Measurements from ENCODE around the gene TRIM46. TPM values are rescaled to one million over a fixed set of nuclear protein-coding genes. Genes with fewer than 3 reads are reported as not detected.
"Not testable (repeated sequence)": the region's sequence is repeated elsewhere in the genome, so short reads cannot be mapped to it uniquely, and the experiment has no call there.

TRIM46 gene
- total RNA-seq, 1 experiment from 2014 or later = 3.8 TPM

- DNase-seq (ENCODE audit: low read depth, low spot score) (no peak), ATAC-seq (no peak)
- CTCF ChIA-PET = no interaction called here
- H3K27me3 ChIP-seq (ENCODE audit: control insufficient read depth, insufficient read depth, low read length) = no peaks in the 10 kb centered on the region
- BruUV-seq (replicated peaks) = no TSS peak
- in situ Hi-C loops (cut with HindIII; ENCODE audit: low pct_unique_long_range_greater_than_20kb, low sequenced_read_pairs) (no loop called here), intact Hi-C loops (cut with micrococcal nuclease; ENCODE audit: unreplicated experiment) (no loop called here)
- POLR2A ChIA-PET = interaction anchor here (1.2 kb wide), 1 partner anchor 14 kb away, joined by 5 read pairs; no protein-coding TSS in a partner anchor
- H3K27ac ChIP-seq (ENCODE audit: low read length) = no peak overlapping the region
- no peaks in the 10 kb centered on the region for H3K9me3 ChIP-seq (ENCODE audit: control insufficient read depth, insufficient read depth, low read depth, low read length)
- TF ChIP-seq, protein P1, sequence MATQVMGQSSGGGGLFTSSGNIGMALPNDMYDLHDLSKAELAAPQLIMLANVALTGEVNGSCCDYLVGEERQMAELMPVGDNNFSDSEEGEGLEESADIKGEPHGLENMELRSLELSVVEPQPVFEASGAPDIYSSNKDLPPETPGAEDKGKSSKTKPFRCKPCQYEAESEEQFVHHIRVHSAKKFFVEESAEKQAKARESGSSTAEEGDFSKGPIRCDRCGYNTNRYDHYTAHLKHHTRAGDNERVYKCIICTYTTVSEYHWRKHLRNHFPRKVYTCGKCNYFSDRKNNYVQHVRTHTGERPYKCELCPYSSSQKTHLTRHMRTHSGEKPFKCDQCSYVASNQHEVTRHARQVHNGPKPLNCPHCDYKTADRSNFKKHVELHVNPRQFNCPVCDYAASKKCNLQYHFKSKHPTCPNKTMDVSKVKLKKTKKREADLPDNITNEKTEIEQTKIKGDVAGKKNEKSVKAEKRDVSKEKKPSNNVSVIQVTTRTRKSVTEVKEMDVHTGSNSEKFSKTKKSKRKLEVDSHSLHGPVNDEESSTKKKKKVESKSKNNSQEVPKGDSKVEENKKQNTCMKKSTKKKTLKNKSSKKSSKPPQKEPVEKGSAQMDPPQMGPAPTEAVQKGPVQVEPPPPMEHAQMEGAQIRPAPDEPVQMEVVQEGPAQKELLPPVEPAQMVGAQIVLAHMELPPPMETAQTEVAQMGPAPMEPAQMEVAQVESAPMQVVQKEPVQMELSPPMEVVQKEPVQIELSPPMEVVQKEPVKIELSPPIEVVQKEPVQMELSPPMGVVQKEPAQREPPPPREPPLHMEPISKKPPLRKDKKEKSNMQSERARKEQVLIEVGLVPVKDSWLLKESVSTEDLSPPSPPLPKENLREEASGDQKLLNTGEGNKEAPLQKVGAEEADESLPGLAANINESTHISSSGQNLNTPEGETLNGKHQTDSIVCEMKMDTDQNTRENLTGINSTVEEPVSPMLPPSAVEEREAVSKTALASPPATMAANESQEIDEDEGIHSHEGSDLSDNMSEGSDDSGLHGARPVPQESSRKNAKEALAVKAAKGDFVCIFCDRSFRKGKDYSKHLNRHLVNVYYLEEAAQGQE (IDR thresholded peaks at IDR 0.05; ENCODE audit: insufficient read depth in 1 of 2, low read depth in 2 of 2, low read length in 1 of 2) = no peak
- TF ChIP-seq POLR2AphosphoS5 (IDR thresholded peaks at IDR 0.05; ENCODE audit: low read depth, low read length) (no peak), TCF7L2 (IDR thresholded peaks at IDR 0.05; ENCODE audit: low read depth, low read length) (no peak), SIN3A (IDR thresholded peaks at IDR 0.05; ENCODE audit: borderline replicate concordance, insufficient read depth, low read depth, low read length) (no peak)
- TF ChIP-seq, protein P2, sequence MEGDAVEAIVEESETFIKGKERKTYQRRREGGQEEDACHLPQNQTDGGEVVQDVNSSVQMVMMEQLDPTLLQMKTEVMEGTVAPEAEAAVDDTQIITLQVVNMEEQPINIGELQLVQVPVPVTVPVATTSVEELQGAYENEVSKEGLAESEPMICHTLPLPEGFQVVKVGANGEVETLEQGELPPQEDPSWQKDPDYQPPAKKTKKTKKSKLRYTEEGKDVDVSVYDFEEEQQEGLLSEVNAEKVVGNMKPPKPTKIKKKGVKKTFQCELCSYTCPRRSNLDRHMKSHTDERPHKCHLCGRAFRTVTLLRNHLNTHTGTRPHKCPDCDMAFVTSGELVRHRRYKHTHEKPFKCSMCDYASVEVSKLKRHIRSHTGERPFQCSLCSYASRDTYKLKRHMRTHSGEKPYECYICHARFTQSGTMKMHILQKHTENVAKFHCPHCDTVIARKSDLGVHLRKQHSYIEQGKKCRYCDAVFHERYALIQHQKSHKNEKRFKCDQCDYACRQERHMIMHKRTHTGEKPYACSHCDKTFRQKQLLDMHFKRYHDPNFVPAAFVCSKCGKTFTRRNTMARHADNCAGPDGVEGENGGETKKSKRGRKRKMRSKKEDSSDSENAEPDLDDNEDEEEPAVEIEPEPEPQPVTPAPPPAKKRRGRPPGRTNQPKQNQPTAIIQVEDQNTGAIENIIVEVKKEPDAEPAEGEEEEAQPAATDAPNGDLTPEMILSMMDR (IDR thresholded peaks at IDR 0.05) = no peak
- H3K4me3 ChIP-seq (ENCODE audit: low read depth in 2 of 2, low read length in 2 of 2) = no peak overlapping the region
- no peaks in the 10 kb centered on the region for H3K36me3 ChIP-seq (ENCODE audit: control insufficient read depth, insufficient read depth, low read length)
- peaks cover 30% of the 10 kb centered on the region for H3K4me1 ChIP-seq (ENCODE audit: control insufficient read depth, insufficient read depth, low read length)
These were observed 49.4 kb downstream of the TRIM46 start for GRCh38 chr1:155223047-155223446.

GRCh38 chr1:155225404-155225759, 51.7 kb downstream of the TRIM46 start:
- POLR2A ChIA-PET = not testable (repeated sequence)
- H3K4me3 ChIP-seq (ENCODE audit: low read depth in 2 of 2, low read length in 2 of 2) = peak overlapping the region in 1 of 2 experiments; percentile 24; a peak in 1 of 4 replicates

GRCh38 chr1:155226188-155226909, 52.7 kb downstream of the TRIM46 start:
- Histone ChIP-seq H3K36me3 (ENCODE audit: control insufficient read depth, insufficient read depth, low read length) (no peaks in the 10 kb centered on the region), H3K4me3 (ENCODE audit: low read depth in 2 of 2, low read length in 2 of 2) (peak overlapping the region; percentile 74 to 80), H3K27ac (ENCODE audit: low read length) (peak overlapping the region; percentile 96), H3K9me3 (ENCODE audit: control insufficient read depth, insufficient read depth, low read depth, low read length) (no peaks in the 10 kb centered on the region), H3K4me1 (ENCODE audit: control insufficient read depth, insufficient read depth, low read length) (peaks cover 32% of the 10 kb centered on the region), H3K27me3 (ENCODE audit: control insufficient read depth, insufficient read depth, low read length) (no peaks in the 10 kb centered on the region)
- intact Hi-C loops (cut with micrococcal nuclease; ENCODE audit: unreplicated experiment) (loop anchor here (1.0 kb wide), 1 partner anchor 20 kb away; no protein-coding TSS in a partner anchor), in situ Hi-C loops (cut with HindIII; ENCODE audit: low pct_unique_long_range_greater_than_20kb, low sequenced_read_pairs) (no loop called here)
- DNase-seq (ENCODE audit: low read depth, low spot score) (no peak), ATAC-seq (peak; percentile 29)
- no TSS peak for BruUV-seq (replicated peaks)
- CTCF ChIA-PET = interaction anchor here (0.8 kb wide), 1 partner anchor 19 kb away, joined by 3 read pairs; no protein-coding TSS in a partner anchor
- no peak for TF ChIP-seq POLR2AphosphoS5 (IDR thresholded peaks at IDR 0.05; ENCODE audit: low read depth, low read length)
- TF ChIP-seq, protein P1 (IDR thresholded peaks at IDR 0.05; ENCODE audit: insufficient read depth in 1 of 2, low read depth in 2 of 2, low read length in 1 of 2) = no peak
- no peak for TF ChIP-seq SIN3A (IDR thresholded peaks at IDR 0.05; ENCODE audit: borderline replicate concordance, insufficient read depth, low read depth, low read length)
- no peak for TF ChIP-seq TCF7L2 (IDR thresholded peaks at IDR 0.05; ENCODE audit: low read depth, low read length)
- TF ChIP-seq, protein P2 (IDR thresholded peaks at IDR 0.05) = peak; percentile 78; the same call in 1 of the 2 replicates
- POLR2A ChIA-PET = interaction anchor here (0.6 kb wide), 1 partner anchor 32 kb away, joined by 3 read pairs; no protein-coding TSS in a partner anchor

More at GRCh38 chr1:155225404-155225759, 51.7 kb downstream of the TRIM46 start:
- H3K9me3 ChIP-seq (ENCODE audit: control insufficient read depth, insufficient read depth, low read depth, low read length); H3K36me3 ChIP-seq (ENCODE audit: control insufficient read depth, insufficient read depth, low read length); ATAC-seq; H3K27me3 ChIP-seq (ENCODE audit: control insufficient read depth, insufficient read depth, low read length); DNase-seq (ENCODE audit: low read depth, low spot score); intact Hi-C loops (cut with micrococcal nuclease; ENCODE audit: unreplicated experiment); in situ Hi-C loops (cut with HindIII; ENCODE audit: low pct_unique_long_range_greater_than_20kb, low sequenced_read_pairs); CTCF ChIA-PET; BruUV-seq (replicated peaks): not testable (repeated sequence)
- Histone ChIP-seq H3K4me1 (ENCODE audit: control insufficient read depth, insufficient read depth, low read length) (peaks cover 32% of the 10 kb centered on the region), H3K27ac (ENCODE audit: low read length) (peak overlapping the region; percentile 96)

All from Panc1 (cell line).